ENCODE measurements around the gene PTPRA. TPM values are rescaled to one million over a fixed set of nuclear protein-coding genes. Genes with fewer than 3 reads are reported as not detected.

The PTPRA gene
- polyA plus RNA-seq, 1 donor (not counting 4 experiments of a cell fraction or from before 2014, with no cell fraction given): 53.3 TPM

DNA sequence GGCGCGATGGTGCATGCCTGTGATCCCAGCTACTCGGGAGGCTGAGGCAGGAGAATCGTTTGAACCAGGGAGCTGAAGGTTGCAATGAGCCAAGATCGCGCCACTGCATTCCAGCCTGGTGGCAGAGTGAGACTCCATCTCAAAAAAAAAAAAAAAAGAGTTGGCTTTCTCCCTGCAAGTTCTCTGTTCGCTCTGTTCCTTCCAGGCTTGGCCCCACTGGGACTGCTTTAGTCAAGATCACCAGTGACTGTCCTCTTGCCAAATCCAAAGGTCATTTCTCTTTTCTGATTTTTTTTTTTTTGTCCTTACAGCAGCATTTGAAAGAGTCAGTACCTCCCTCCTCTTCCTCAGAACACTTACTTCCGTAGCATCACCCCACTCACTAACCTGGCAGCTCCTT is 159.3 kb downstream of the PTPRA start:
- no peak for TF ChIP-seq EZH2 (IDR thresholded peaks at IDR 0.05; ENCODE audit: low read length)
- TF ChIP-seq, protein P1, sequence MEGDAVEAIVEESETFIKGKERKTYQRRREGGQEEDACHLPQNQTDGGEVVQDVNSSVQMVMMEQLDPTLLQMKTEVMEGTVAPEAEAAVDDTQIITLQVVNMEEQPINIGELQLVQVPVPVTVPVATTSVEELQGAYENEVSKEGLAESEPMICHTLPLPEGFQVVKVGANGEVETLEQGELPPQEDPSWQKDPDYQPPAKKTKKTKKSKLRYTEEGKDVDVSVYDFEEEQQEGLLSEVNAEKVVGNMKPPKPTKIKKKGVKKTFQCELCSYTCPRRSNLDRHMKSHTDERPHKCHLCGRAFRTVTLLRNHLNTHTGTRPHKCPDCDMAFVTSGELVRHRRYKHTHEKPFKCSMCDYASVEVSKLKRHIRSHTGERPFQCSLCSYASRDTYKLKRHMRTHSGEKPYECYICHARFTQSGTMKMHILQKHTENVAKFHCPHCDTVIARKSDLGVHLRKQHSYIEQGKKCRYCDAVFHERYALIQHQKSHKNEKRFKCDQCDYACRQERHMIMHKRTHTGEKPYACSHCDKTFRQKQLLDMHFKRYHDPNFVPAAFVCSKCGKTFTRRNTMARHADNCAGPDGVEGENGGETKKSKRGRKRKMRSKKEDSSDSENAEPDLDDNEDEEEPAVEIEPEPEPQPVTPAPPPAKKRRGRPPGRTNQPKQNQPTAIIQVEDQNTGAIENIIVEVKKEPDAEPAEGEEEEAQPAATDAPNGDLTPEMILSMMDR (optimal IDR thresholded peaks at IDR 0.05 in 1 of 3, IDR thresholded peaks at IDR 0.05 in 1 of 3, conservative IDR thresholded peaks at IDR 0.05 in 1 of 3; ENCODE audit: extremely low read depth in 1 of 3, insufficient read depth in 2 of 3, low read length in 3 of 3): no peak
- Histone ChIP-seq H3K9me1 (ENCODE audit: control insufficient read depth, extremely low read depth, insufficient read depth, low read length) (no peaks in the 10 kb centered on the region), H3K27me3 (ENCODE audit: control insufficient read depth, extremely low read depth, insufficient read depth, low read length) (no peaks in the 10 kb centered on the region), H3K79me2 (ENCODE audit: control insufficient read depth, insufficient read depth, low read length) (no peaks in the 10 kb centered on the region), H3K9ac (ENCODE audit: control insufficient read depth, extremely low read depth, insufficient read depth, low read length) (no peak overlapping the region), H3K4me1 (ENCODE audit: control insufficient read depth, extremely low read depth, insufficient read depth, low read length) (no peaks in the 10 kb centered on the region), H3K36me3 (ENCODE audit: control insufficient read depth in 2 of 2, extremely low read depth in 1 of 2, insufficient read depth in 2 of 2, low read length in 2 of 2) (peaks cover 33 to 39% of the 10 kb centered on the region in 2 experiments), H3K4me2 (ENCODE audit: control insufficient read depth, extremely low read depth, insufficient read depth, low read depth, low read length) (no peak overlapping the region), H2AFZ (ENCODE audit: control insufficient read depth, low read length) (no peak overlapping the region), H4K20me1 (ENCODE audit: control insufficient read depth, extremely low read depth, insufficient read depth, low read length) (no peaks in the 10 kb centered on the region), H3K9me3 (ENCODE audit: control insufficient read depth, low read depth, low read length) (no peaks in the 10 kb centered on the region), H3K4me3 (ENCODE audit: control insufficient read depth in 2 of 3, extremely low read depth in 1 of 3, insufficient read depth in 2 of 3, low read depth in 1 of 3, low read length in 3 of 3) (no peak overlapping the region), H3K27ac (ENCODE audit: control insufficient read depth, insufficient read depth, low read length) (no peak overlapping the region)
- no peak for FAIRE-seq
- DNase-seq (ENCODE audit: low read depth, low spot score): no peak
- dilution Hi-C loops (cut with MboI; ENCODE audit: extremely low pct_ligation_motif_present, low sequenced_read_pairs): no loop called here

DNA sequence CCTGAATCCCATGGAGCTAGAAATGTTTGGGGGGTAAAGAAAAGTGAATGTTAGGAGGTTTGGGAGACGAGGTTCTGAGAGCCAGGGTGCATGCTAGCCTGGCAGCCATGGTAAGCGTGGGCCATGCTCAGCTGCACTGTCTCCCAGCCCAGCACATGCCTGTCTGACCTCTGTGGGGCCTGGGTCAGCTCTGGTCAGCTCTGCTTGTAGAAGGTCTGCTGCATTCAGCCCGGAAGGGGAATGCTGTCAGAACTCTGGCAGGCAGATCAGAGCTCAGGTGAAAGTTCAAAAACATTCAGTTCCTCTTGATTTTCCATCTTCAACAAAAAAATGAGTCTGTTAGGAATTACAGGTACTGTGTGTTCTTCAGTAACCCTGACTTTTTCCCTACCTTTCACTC is 164.4 kb downstream of the PTPRA start:
- no peaks in the 10 kb centered on the region for H3K27me3 ChIP-seq (ENCODE audit: control insufficient read depth, extremely low read depth, insufficient read depth, low read length)

More for the DNA sequence above, 164.4 kb downstream of the PTPRA start:
- H3K27ac ChIP-seq (ENCODE audit: control insufficient read depth, insufficient read depth, low read length): no peak overlapping the region
- no peaks in the 10 kb centered on the region for H3K9me1 ChIP-seq (ENCODE audit: control insufficient read depth, extremely low read depth, insufficient read depth, low read length)
- no peaks in the 10 kb centered on the region for H3K79me2 ChIP-seq (ENCODE audit: control insufficient read depth, insufficient read depth, low read length)
- no peak overlapping the region for H3K9ac ChIP-seq (ENCODE audit: control insufficient read depth, extremely low read depth, insufficient read depth, low read length)
- FAIRE-seq (no peak), DNase-seq (ENCODE audit: low read depth, low spot score) (no peak)
- H3K36me3 ChIP-seq (ENCODE audit: control insufficient read depth in 2 of 2, extremely low read depth in 1 of 2, insufficient read depth in 2 of 2, low read length in 2 of 2): peaks cover 39 to 44% of the 10 kb centered on the region in 2 experiments
- TF ChIP-seq EZH2 (IDR thresholded peaks at IDR 0.05; ENCODE audit: low read length): no peak
- TF ChIP-seq, protein P1 (optimal IDR thresholded peaks at IDR 0.05 in 1 of 3, IDR thresholded peaks at IDR 0.05 in 1 of 3, conservative IDR thresholded peaks at IDR 0.05 in 1 of 3; ENCODE audit: extremely low read depth in 1 of 3, insufficient read depth in 2 of 3, low read length in 3 of 3): no peak
- no peak overlapping the region for H3K4me2 ChIP-seq (ENCODE audit: control insufficient read depth, extremely low read depth, insufficient read depth, low read depth, low read length)
- H2AFZ ChIP-seq (ENCODE audit: control insufficient read depth, low read length): no peak overlapping the region
- H4K20me1 ChIP-seq (ENCODE audit: control insufficient read depth, extremely low read depth, insufficient read depth, low read length): no peaks in the 10 kb centered on the region
- H3K4me3 ChIP-seq (ENCODE audit: control insufficient read depth in 2 of 3, extremely low read depth in 1 of 3, insufficient read depth in 2 of 3, low read depth in 1 of 3, low read length in 3 of 3): no peak overlapping the region
- no peaks in the 10 kb centered on the region for H3K4me1 ChIP-seq (ENCODE audit: control insufficient read depth, extremely low read depth, insufficient read depth, low read length)
- dilution Hi-C loops (cut with MboI; ENCODE audit: extremely low pct_ligation_motif_present, low sequenced_read_pairs): no loop called here
- H3K9me3 ChIP-seq (ENCODE audit: control insufficient read depth, low read depth, low read length): no peaks in the 10 kb centered on the region

Data from keratinocyte (primary cell).